Epithelial cell of esophagus (primary cell): ENCODE data around the gene AOC1.
A peak's percentile ranks its signal among the peaks of the same experiment; 100 is the strongest.

Experiments used
- DNase-seq: peaks from one replicate; pipeline ENCODE4 v3.0.0; 2010; ENCODE audit warnings: low read depth
- H3K4me3 ChIP-seq: 2 replicates; pipeline ENCODE4 v1.5.1; 2011; ENCODE audit warnings: mild to moderate bottlenecking, low read length, control low read depth
- CTCF ChIP-seq: IDR thresholded peaks from 2 replicates; pipeline ENCODE4 v1.5.1; 2011; ENCODE audit warnings: low read depth, mild to moderate bottlenecking, low read length, control low read depth, inconsistent platforms; ENCODE audit not compliant: insufficient read depth; ENCODE audit errors: missing control alignments

Gene AOC1

DNA sequence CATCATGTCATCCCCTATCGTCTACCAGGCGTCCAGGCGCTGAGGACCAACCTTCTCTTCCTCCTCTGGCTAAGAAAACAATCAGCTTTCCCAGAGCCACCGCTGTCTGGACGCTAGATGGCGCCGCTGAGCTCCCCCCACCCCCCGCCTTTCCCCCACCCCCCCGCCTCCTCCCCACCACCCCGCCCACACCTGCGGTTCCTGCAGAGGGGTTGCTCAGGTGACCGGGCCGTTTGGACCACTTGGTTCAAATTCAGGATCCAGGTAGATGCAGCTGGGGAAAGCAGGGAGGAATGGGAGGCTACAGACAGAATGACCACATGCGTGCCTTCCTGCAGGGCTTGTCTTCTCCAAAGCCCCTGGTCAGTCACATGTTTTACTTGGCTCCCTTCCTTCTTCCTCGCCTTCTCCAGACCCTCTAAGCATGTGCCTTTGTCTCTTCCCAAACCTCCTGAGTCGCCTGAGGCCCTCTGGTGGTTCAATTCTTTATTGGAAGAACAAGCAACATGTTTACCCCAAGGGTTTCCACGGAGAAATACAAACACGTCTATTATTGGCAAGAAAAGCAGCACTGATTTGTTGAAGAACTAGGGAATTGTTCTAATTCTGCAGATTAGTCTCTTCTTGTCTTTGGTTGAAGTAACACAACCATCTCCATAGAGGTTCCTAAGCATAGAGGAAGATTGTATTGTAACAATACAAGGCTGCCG, 24.7 kb downstream of the AOC1 start:
- H3K4me3 ChIP-seq, result no peak overlapping the region
- peak; percentile 41 for DNase-seq

DNA sequence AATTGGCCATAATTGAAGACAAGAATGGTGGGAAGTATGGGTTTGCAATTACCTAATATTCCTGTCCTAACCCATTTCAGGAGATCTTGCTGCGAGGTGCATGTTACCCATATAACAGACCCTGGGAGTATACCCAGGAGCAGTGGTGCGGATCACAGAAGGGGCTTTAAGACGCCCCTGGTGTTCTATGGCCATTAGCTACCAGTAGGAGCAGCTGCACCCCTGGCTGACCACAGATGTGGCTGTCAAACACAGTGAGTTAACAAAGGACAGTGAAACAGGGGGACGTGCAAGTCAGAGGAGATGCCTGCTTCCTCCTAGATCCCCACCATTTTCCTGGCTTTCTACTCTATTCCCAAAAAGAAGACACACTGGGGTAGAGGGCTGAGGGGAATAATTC, 25.2 kb downstream of the AOC1 start:
- DNase-seq, result no peak
- TF ChIP-seq CTCF, result no peak
- H3K4me3 ChIP-seq, result no peak overlapping the region

More for the DNA sequence above, 24.7 kb downstream of the AOC1 start:
- TF ChIP-seq CTCF, result peak; percentile 51

DNA sequence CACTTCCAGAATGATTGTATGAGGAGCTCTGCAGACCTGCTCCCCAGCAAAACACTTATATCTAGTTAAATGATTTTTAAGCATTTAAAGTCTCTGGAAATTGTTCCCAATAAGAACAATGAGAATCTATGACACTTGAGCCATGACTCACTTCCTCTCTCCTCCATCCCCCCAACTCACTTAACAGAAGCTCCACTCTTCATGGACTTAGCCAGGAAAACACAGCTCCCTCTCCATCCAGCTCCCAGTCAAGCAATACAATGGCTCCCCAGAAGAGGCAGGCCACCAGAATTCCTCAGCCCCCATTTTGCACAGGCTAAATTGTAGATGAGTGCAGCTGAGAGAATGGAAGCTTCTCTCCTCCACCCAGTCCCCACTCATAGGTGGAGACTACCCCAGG, 27.0 kb downstream of the AOC1 start:
- no peak overlapping the region for H3K4me3 ChIP-seq
- no peak for DNase-seq
- TF ChIP-seq CTCF, result no peak

DNA sequence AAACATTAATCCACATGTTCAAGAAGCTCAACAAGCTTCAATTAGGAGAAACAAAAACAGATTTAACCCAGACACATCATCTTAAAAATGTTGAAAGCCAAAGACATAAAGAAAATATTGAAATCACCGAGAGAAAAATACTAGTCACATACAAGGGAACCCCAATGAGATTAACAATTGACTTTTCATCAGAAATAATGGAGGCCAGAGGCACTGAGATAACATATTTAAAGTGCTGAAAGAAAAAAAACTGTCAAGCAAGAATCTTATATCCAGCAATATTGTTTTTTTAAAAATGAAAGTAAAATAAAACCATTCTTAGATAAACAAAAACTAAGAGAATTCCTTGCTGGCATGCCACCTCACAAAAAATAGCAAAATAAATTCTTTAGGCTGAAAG, 28.9 kb downstream of the AOC1 start:
- DNase-seq, result no peak
- no peak overlapping the region for H3K4me3 ChIP-seq
- TF ChIP-seq CTCF, result no peak

DNA sequence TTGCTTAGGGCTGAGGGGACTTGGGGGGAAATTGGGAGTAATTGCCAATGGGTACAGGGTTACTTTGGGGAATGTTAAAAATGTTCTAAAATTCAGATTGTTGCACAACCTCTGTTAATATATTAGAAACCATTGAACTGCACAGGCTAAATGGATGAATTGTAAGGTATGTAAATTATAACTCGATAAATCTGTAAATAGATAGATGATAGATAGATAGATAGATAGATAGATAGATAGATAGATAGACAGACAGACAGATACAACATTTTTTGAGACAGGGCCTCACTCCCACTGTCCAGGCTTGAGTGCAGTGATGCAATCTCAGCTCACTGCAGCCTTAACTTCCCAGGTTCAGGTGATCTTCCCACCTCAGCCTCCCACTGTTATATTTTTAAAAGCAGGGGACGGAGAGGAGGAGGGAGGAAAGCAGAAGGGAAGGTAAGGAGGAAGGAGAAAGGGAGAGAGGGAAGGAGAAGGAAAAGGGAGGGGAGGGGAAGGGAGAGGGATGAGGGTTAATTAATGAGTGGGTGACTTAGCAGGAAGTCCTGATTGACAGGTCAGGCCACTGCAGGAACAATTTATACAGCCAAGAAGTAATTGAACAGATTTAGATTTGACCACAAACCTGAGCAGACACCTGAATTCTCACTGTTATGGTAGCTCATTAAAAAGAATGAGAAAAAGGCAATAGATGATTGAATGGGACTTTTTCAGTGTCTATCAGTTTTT, 38.7 kb downstream of the AOC1 start:
- no peak for DNase-seq
- H3K4me3 ChIP-seq, result no peak overlapping the region
- no peak for TF ChIP-seq CTCF

DNA sequence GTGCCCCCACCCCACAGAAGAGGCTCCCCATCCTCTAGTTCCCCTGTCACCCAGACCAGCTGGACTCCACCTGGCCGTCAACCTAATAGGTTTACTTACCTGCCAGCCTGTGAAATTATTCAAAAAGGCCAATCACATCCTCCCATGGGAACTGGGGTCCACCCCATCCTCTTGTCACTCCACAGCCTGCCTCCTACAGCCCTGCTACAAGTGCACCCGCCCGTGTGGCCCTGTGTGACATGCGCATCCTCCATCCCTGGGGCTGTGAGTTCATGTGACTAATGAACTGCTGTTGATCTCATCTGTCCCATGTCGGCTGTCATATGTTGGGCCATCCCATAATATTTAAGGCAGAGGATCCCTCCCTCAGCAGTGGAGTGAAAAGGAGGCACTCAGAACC, 39.4 kb downstream of the AOC1 start:
- TF ChIP-seq CTCF, result no peak
- no peak for DNase-seq
- no peak overlapping the region for H3K4me3 ChIP-seq

- H3K4me3 ChIP-seq, result no peak overlapping the region
- no peak for DNase-seq
- TF ChIP-seq CTCF, result no peak
Observed at GRCh38 chr7:150895809-150896208, 43.5 kb downstream of the AOC1 start.
